Measurements from ENCODE around the gene CACNG1.

DNA sequence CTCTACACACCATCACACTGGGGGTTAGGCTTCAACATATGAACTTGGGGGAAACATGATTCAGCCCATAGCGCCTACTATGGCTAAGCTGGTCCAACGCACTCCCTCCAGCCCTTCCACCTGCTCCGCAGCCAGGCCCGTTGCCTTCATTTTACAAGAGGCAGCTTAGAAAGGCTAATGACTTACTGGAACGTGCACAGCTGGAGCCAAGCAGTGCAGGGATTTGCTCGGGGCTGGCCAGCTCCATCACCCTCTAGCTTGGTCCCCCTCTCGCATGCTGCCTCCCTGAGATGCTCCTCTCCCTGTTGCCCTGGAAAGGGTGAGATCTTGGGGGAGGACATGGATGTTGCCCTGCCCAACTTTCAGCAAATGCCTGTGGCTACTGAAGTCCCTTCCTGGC lies 2.8 kb upstream of the CACNG1 start:
- TF ChIP-seq GATA2 (IDR thresholded peaks at IDR 0.05; ENCODE audit: low read depth, low read length): no peak
- TF ChIP-seq GATA3 (IDR thresholded peaks at IDR 0.05; ENCODE audit: low read depth, low read length): no peak
